Fibroblast of villous mesenchyme (primary cell): ENCODE data around the gene GLG1. TPM values are rescaled to one million over a fixed set of nuclear protein-coding genes. Genes with fewer than 3 reads are reported as not detected.
A peak's percentile ranks its signal among the peaks of the same experiment; 100 is the strongest.

Experiments used
- DNase-seq: peaks from one replicate; pipeline ENCODE4 v3.0.0-alpha.2; 2010; ENCODE audit warnings: low read depth
- H3K4me3 ChIP-seq: 2 replicates; pipeline ENCODE4 v1.5.1; 2011; ENCODE audit warnings: low read depth, mild to moderate bottlenecking, low read length
- CTCF ChIP-seq: IDR thresholded peaks from 2 replicates; pipeline ENCODE4 v1.5.1; 2012; ENCODE audit warnings: low read depth, mild to moderate bottlenecking, low read length; ENCODE audit not compliant: insufficient read depth
- total RNA-seq: library from RNA; depleted of rRNA; stranded (reverse); fragments of >200 nt; gene quantifications from 2 replicates; pipeline ENCODE4 v1.2.3, GENCODE V29; 2012

Gene GLG1
- total RNA-seq, 1 donor: 158 TPM

DNA sequence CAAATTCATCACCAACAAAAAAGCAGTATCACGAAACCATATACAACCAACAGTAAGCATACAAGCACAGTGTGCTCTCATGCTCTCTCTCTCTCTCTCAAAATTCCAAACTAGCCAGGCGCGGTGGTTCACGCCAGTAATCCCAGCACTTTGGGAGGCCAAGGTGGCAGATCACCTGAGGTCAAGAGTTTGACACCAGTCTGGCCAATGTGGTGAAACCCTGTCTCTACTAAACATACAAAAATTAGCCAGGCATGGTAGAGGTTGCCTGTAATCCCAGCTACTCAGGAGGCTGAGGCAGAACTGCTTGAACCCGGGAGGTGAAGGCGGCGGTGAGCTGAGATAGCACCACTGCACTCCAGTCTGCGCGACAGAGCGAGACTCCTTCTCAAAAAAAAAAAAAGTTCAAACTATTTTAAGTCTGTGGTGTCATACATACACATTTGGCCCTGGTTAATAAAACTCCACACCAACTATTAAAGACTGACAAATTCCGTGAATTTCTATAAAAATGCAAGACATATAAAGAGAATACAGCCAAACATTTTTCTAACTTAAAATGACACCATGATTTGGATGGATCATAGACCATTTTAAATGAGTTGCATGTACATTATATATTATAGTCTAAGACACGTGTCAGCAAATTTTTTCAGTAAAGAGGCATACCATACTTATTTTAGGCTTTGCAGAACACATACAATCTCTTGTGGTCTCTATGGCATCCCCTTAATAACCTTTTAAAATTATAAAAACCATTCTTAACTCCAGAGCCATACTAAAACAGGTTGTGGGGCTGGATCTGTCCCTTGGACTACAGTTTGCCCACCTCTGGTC is 30.9 kb downstream of the GLG1 start:
- TF ChIP-seq CTCF: no peak
- H3K4me3 ChIP-seq: no peak overlapping the region
- no peak for DNase-seq

DNA sequence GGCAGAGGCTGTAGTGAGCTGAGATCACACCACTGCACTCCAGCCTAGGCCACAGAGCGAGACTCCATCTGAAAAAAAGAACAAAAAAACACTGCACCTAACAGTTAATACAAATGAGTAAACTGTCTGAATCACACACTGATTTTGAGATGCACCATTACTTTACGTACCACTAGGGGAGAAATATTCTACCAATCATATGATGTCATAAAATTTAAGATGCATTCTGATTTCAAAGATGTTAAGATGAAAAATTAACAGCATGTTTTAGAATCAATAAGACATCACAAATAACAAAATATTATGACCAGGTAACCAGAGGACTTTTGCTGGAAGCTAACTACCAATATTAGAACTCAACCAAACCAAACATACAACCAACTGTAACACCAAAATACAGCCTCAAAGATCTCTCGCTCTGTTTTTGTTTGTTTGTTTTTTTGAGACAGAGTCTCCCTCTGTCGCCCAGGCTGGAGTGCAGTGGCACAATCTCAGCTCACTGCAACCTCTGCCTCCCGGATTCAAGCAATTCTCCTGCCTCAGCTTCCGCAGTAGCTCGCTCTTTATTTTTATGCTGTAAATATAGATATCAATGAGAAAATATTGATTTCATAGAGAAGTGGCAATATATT is 31.6 kb downstream of the GLG1 start:
- DNase-seq: no peak
- TF ChIP-seq CTCF: no peak
- H3K4me3 ChIP-seq: no peak overlapping the region

- no peak for TF ChIP-seq CTCF
- no peak overlapping the region for H3K4me3 ChIP-seq
- DNase-seq: no peak
Observed at GRCh38 chr16:74574146-74574545, 32.8 kb downstream of the GLG1 start.

DNA sequence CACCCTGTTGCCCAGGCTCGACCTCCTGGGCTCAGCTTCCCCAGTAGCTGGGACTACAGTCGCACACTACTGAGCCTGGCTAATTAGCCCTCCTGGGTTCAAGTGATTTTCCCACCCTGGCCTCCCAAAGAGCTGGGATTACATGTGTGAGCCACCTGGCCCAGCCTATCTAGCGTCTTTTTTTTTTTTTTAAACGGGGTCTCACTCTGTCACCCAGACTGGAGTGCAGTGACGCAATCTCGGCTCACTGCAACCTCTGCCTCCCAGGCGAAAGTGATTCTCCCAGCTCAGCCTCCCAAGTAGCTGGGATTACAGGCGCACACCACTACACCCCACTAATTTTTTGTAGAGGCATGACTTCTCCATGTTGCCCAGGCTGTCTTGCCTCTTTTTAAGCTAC is 33.3 kb downstream of the GLG1 start:
- H3K4me3 ChIP-seq: no peak overlapping the region
- peak; percentile 17 for DNase-seq
- no peak for TF ChIP-seq CTCF

DNA sequence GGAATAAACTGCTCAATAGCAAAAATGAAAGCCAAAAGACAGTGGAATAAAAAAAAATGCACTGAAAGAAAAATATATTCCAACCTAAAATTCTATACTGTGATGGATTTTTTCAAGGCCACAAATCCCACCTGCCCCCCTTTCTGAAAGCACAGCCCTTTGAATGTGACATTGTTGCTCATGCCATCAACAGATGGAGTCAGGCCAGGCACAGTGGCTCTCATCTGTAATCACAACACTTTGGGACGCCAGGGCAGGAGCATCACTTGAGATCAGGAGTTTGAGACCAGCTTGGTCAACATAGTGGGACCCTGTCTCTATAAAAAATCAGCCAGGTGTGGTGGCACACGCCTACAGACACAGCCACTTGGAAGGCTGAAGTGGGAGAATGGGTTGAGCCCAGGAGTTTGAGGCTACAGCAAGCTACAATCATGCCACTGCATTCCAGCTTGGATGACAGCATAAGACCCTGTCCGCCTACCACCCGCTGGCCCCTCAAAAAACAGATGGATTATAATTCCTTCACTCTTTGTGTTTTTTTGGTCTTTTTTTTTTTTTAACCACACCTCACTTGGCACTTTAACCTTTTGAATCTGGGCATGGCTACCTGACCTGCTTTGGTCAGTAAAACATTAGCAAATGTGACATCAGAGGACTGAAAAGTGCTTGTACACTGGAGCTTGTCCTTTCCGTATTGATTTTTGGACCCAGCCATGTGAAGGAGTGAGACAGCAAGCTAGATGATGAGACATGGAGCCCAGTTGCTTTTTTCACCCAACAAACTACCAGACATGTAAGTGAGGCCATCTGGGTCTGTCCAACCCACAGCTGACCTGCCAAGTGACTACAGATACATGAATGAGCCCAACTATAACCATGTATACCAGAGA is 36.3 kb downstream of the GLG1 start:
- TF ChIP-seq CTCF: no peak
- H3K4me3 ChIP-seq: no peak overlapping the region
- DNase-seq: no peak

- DNase-seq: peak; percentile 76
- no peak for TF ChIP-seq CTCF
- H3K4me3 ChIP-seq: no peak overlapping the region
Observed at GRCh38 chr16:74568961-74569631, 37.8 kb downstream of the GLG1 start.
